HCEC 1CT (cell line): Measurements from ENCODE around the gene KCNIP1.
"Not testable (repeated sequence)": the region's sequence is repeated elsewhere in the genome, so short reads cannot be mapped to it uniquely, and the experiment has no call there.

Experiments
- DNase-seq: peaks from one replicate; pipeline ENCODE4 v3.0.0-alpha.2; 2017

Gene KCNIP1

GRCh38 chr5:170757182-170757601 is 253.4 kb downstream of the KCNIP1 start:
- DNase-seq, result no peak

GRCh38 chr5:170757669-170758068 is 253.8 kb downstream of the KCNIP1 start:
- no peak for DNase-seq

GRCh38 chr5:170758481-170758880 is 254.7 kb downstream of the KCNIP1 start:
- no peak for DNase-seq

GRCh38 chr5:170760113-170760512 is 256.3 kb downstream of the KCNIP1 start:
- no peak for DNase-seq

GRCh38 chr5:170761048-170761707 is 257.4 kb downstream of the KCNIP1 start:
- DNase-seq, result no peak

GRCh38 chr5:170761708-170762066 is 257.9 kb downstream of the KCNIP1 start:
- no peak for DNase-seq

- not testable (repeated sequence) for DNase-seq
Observed at GRCh38 chr5:170762298-170762697, 258.5 kb downstream of the KCNIP1 start.

GRCh38 chr5:170765868-170766267 is 262.0 kb downstream of the KCNIP1 start:
- DNase-seq, result not testable (repeated sequence)

- DNase-seq, result no peak
Observed at GRCh38 chr5:170769246-170769645, 265.4 kb downstream of the KCNIP1 start.

GRCh38 chr5:170769898-170770416 is 266.1 kb downstream of the KCNIP1 start:
- DNase-seq, result no peak

- no peak for DNase-seq
Observed at GRCh38 chr5:170771496-170771895, 267.7 kb downstream of the KCNIP1 start.

GRCh38 chr5:170773024-170773985 is 269.5 kb downstream of the KCNIP1 start:
- no peak for DNase-seq

- DNase-seq, result no peak
Observed at GRCh38 chr5:170774831-170775230, 271.0 kb downstream of the KCNIP1 start.

- DNase-seq, result no peak
Observed at GRCh38 chr5:170781946-170782345, 278.1 kb downstream of the KCNIP1 start.

GRCh38 chr5:170782438-170782837 is 278.6 kb downstream of the KCNIP1 start:
- no peak for DNase-seq

- DNase-seq, result no peak
Observed at GRCh38 chr5:170783498-170784247, 279.9 kb downstream of the KCNIP1 start, which contains the start of gene GABRP. Gene GABRP (plus strand): TSS chr5:170783725. CDS start chr5:170788616, 4,891 bp downstream.

GRCh38 chr5:170785416-170785815 is 281.6 kb downstream of the KCNIP1 start:
- no peak for DNase-seq
